ENCODE measurements around the gene MYO16.

MYO16 gene

GRCh38 chr13:108663710-108664109 lies 34.3 kb downstream of the MYO16 start:
- DNase-seq (ENCODE audit: low read depth in 2 of 2) = no peak

- no peak for DNase-seq (ENCODE audit: low read depth in 2 of 2)
These were observed 37.8 kb downstream of the MYO16 start for GRCh38 chr13:108667205-108667604.

GRCh38 chr13:108669381-108669780 lies 40.0 kb downstream of the MYO16 start:
- DNase-seq (ENCODE audit: low read depth in 2 of 2) = no peak

GRCh38 chr13:108674346-108674745 lies 44.9 kb downstream of the MYO16 start:
- no peak for DNase-seq (ENCODE audit: low read depth in 2 of 2)

GRCh38 chr13:108674771-108675170 lies 45.4 kb downstream of the MYO16 start:
- no peak for DNase-seq (ENCODE audit: low read depth in 2 of 2)

- no peak for DNase-seq (ENCODE audit: low read depth in 2 of 2)
These were observed 47.2 kb downstream of the MYO16 start for GRCh38 chr13:108676620-108677019.

- DNase-seq (ENCODE audit: low read depth in 2 of 2) = no peak
These were observed 48.4 kb downstream of the MYO16 start for GRCh38 chr13:108677806-108678205.

GRCh38 chr13:108680011-108680410 lies 50.6 kb downstream of the MYO16 start:
- DNase-seq (ENCODE audit: low read depth in 2 of 2) = no peak

GRCh38 chr13:108681986-108682575 lies 52.7 kb downstream of the MYO16 start:
- DNase-seq (ENCODE audit: low read depth in 2 of 2) = no peak

GRCh38 chr13:108682714-108683113 lies 53.3 kb downstream of the MYO16 start:
- no peak for DNase-seq (ENCODE audit: low read depth in 2 of 2)

- DNase-seq (ENCODE audit: low read depth in 2 of 2) = no peak
These were observed 56.6 kb downstream of the MYO16 start for GRCh38 chr13:108686027-108686426.

- DNase-seq (ENCODE audit: low read depth in 2 of 2) = no peak
These were observed 61.3 kb downstream of the MYO16 start for GRCh38 chr13:108690726-108691125.

- no peak for DNase-seq (ENCODE audit: low read depth in 2 of 2)
These were observed 71.2 kb downstream of the MYO16 start for GRCh38 chr13:108700422-108701170.

- DNase-seq (ENCODE audit: low read depth in 2 of 2) = no peak
These were observed 72.8 kb downstream of the MYO16 start for GRCh38 chr13:108702171-108702570.

GRCh38 chr13:108705031-108705430 lies 75.6 kb downstream of the MYO16 start:
- DNase-seq (ENCODE audit: low read depth in 2 of 2) = no peak

GRCh38 chr13:108707584-108707983 lies 78.2 kb downstream of the MYO16 start:
- DNase-seq (ENCODE audit: low read depth in 2 of 2) = no peak

GRCh38 chr13:108708921-108709320 lies 79.5 kb downstream of the MYO16 start:
- no peak for DNase-seq (ENCODE audit: low read depth in 2 of 2)

GRCh38 chr13:108711386-108711785 lies 82.0 kb downstream of the MYO16 start:
- no peak for DNase-seq (ENCODE audit: low read depth in 2 of 2)

GRCh38 chr13:108725471-108725870 lies 96.1 kb downstream of the MYO16 start:
- no peak for DNase-seq (ENCODE audit: low read depth in 2 of 2)

- no peak for DNase-seq (ENCODE audit: low read depth in 2 of 2)
These were observed 99.0 kb downstream of the MYO16 start for GRCh38 chr13:108728370-108728769.

- DNase-seq (ENCODE audit: low read depth in 2 of 2) = no peak
These were observed 103.7 kb downstream of the MYO16 start for GRCh38 chr13:108733022-108733560.

- no peak for DNase-seq (ENCODE audit: low read depth in 2 of 2)
These were observed 105.3 kb downstream of the MYO16 start for GRCh38 chr13:108734676-108735075.

GRCh38 chr13:108741930-108742329 lies 112.5 kb downstream of the MYO16 start:
- DNase-seq (ENCODE audit: low read depth in 2 of 2) = no peak
